GM19438 (cell line): ENCODE results near the gene DRICH1.
"Not testable (repeated sequence)": the region's sequence is repeated elsewhere in the genome, so short reads cannot be mapped to it uniquely, and the experiment has no call there.

Experiments
- ATAC-seq: cut with Tn5 transposase; IDR thresholded peaks from one replicate; pipeline ENCODE4 v1.9.1; 2021; ENCODE audit warnings: low read depth; ENCODE audit not compliant: unreplicated experiment

DRICH1 gene

GRCh38 chr22:23651676-23652075 lies 19.6 kb upstream of the DRICH1 start:
- no peak for ATAC-seq

GRCh38 chr22:23649071-23649501 lies 17.0 kb upstream of the DRICH1 start:
- ATAC-seq: no peak

DNA sequence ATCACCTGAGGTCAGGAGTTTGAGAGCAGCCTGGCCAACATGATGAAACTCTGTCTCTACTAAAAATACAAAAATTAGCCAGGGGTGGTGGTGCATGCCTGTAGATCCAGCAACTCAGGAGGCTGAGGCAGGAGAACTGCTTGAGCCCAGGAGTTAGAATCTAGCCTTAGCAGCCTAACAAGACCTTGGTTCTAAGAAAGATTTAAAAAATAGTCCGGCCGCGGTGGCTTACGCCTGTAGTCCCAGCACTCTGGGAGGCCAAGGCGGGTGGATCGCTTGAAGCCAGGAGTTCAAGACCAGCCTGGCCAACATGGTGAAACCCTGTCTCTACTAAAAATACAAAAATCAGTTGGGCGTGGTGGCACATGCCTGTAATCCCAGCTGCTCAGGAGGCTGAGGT lies 14.4 kb upstream of the DRICH1 start:
- ATAC-seq: not testable (repeated sequence)

DNA sequence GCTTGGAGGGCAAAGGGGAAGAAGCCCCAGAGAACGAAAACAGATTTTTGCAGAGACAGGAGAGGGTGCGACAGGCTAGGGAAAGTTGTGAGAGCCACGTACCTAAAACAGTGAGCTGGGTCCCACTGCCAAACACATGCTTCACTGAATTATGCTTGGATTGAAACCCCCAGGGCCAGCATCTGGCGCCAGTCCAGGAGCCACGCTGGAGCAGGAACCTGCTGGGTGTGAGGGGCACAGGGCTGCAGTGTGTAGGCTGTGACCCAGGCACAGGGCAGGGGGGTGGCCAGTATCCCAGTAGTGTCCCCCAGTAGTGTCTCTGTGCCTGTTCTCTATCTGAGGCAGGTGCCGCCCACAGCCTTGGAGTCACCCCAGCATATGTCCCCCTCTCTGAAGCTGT lies 8.1 kb upstream of the DRICH1 start:
- not testable (repeated sequence) for ATAC-seq

DNA sequence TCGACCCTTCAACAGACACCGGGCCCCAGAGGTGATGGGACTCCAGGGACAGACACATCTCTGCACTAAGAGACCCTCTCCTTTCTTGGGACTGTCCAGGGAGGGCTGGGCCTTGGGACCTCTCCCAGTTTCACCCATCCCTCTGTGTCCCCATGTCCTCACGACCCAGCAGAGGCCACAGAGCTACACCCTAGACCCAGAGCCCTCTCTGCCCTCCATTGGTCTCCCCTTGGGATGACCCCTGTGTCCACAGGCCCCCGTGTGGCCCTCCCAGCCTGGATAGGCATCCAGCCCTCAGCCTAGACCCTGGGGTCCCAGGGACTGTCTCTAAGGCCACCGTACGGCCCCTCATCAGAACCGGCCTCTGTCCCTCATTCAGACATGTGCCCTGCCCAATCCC lies 7.5 kb upstream of the DRICH1 start:
- ATAC-seq: no peak

- no peak for ATAC-seq
These were observed 6.5 kb upstream of the DRICH1 start for GRCh38 chr22:23638611-23639010.

GRCh38 chr22:23635291-23635690 lies 3.2 kb upstream of the DRICH1 start:
- ATAC-seq: not testable (repeated sequence)

DNA sequence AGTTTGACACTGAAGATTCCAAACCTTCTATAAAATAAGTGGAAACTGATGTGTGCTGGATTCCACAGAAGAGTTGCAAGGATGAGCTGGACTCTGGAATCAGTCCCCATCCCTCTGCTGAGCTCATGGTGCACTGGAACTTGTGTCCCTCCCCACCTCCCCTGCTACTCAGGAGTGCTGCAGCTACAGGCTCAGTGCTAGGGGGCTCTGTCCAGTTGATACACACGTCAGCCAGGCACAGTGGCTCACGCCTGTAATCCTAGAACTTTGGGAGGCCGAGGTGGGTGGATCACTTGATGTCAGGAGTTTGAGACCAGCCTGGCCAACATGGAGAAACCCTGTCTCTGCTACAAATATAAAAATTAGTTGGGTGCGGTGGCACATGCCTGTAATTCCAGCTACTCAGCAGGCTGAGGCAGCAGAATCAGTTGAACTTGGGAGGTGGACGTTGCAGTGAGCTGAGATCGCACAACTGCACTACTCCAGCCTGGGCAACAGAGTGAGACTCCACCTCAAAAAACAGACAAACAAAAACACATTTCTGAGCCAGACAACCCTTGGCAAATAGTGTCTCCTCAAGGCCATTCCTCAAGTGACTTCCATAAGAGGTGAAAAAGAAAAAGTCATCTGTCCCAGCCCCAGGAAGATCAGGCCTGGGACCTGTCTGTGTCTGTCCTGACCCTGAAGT lies 3.9 kb downstream of the DRICH1 start:
- ATAC-seq: not testable (repeated sequence)

DNA sequence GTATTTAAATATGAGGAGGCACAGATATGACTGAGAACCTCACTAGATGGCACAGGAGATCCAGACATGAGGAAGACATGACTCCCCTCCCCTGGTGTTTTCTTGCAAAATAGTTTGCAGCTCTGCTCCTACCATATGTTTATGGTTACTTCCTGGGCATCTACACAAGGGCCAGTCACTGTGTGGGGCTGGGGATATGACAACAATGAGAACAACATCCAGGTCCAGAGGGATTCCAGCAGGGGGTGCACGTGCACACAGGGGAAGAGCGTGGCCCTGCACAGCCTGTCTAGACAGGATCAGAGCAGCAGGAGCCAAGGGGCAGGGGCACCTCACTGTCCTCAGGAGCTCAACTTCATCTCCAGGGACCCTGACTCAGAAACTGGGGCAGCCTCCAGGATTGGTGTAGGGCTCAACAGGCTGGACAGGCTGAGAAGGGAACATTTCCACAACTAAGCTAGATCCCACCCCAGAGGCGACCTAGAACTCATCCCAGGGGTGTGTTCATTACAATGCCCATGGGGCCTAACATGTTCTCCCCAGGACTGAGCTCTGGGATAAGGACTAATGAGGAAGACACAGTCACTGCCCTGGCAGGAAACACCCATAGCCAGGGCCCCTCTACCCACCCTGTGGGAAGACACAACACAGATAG lies 4.6 kb downstream of the DRICH1 start:
- not testable (repeated sequence) for ATAC-seq

GRCh38 chr22:23626286-23626975 lies 5.7 kb downstream of the DRICH1 start:
- ATAC-seq: no peak

DNA sequence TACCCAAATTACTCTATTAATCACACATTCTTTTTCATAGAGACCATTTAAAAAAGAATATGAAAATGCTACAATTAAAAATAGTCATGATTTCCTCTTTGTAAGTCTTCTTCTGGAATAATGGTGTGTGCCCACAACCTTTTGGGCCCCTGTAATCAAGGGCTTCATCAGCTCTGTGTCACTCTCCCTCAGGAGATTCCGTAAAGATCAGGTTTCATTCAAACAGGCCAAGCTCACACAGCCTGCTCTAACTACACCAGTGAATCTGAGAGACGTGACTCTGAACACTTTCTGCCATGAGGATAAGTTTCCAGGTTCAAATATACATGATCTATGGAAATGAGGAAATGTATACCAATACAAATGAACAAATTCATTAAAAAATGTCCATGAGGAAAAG lies 9.5 kb downstream of the DRICH1 start:
- ATAC-seq: no peak

GRCh38 chr22:23621916-23622315 lies 10.2 kb downstream of the DRICH1 start:
- ATAC-seq: not testable (repeated sequence)

GRCh38 chr22:23621082-23621780 lies 10.9 kb downstream of the DRICH1 start:
- no peak for ATAC-seq

DNA sequence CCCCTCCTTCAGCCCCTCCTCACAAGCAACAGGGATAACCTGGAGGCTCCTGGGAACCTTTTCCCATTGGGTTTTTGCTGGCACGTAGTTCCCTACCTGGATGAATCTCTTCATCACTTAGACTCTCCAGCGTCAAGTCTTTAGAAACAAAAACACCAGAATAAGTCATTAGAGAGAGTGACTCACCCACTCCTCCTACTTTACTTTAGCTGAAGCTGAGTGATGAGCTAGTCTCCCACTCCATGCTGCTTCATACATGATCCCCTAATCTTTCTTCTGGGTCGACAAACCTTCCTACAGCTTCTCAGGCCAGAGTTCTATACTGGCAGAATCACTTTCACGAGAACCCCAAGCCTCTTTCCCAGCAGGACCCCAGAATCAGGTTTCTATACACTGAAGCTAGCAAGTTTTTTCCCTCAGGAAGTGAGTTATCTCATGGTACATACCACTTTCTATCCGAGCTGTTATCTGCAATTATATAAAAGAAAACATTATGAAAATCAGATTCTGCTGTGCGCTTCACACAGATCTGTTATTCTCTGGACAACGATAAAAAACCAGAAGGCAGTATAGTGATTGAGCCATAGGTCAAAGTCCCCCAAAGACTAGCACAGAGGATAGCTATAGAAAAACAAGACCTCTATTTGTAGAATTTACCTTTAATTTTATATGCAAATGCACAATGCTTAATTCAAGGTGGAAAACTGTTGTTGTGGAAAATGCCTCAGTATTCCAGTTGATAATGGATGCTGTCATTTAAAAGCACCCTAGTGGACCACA lies 18.7 kb downstream of the DRICH1 start:
- no peak for ATAC-seq

DNA sequence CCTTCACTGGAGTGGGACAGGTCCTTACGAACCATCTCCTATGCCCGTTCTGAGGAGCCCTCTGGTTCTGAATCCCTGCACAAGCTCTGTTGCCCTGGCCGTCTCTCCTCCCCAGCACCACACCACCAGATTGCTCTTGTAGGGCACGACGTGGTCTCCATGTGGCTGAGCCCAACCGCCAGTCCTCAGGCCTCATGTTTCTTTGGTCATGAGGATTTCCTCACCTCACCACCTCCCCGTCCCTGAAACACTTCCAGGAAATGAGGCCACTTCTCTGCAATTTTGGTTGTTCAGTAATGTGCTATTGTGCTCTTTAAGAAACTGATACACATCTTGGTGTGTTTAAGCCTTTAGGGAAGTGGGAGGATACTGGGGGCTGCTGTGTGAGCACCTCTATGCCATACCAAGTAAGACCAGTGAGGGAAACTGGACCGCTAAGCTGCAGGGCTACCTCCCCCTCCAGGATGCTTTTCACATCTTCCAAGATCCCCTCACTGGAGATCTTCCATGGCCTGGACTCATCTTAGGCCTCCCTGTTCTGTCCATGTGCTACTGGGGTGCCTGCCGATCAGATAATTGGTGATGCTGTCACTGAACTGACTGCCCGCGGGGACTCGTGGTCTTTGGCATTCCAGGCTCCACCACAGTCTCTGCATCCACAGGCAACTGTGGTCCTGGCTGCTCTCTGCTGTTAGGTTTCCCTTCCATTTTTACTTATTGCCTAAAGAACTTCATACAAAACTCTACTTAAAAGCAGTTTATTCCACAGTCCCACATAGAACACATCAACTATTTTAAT lies 21.9 kb downstream of the DRICH1 start:
- no peak for ATAC-seq

DNA sequence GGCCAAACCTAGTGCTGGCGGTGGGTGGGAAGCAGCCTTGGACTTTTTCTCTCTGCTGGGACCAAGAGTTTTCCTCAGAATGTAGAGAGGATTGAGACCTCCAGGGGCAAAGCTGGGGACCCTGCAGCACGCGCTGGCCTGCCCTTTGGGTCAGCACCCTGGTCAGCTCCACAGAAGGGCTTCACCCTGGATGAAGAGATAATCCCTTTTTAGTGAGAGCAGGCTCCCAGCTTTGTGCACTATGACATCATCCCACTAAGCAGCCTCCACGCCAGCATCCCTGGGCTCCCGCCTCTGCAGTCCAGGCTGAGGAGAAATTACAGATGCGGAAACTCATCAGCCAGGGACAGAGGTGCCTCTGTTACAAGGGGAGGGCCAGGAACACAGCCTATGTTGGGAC lies 23.5 kb downstream of the DRICH1 start:
- no peak for ATAC-seq

DNA sequence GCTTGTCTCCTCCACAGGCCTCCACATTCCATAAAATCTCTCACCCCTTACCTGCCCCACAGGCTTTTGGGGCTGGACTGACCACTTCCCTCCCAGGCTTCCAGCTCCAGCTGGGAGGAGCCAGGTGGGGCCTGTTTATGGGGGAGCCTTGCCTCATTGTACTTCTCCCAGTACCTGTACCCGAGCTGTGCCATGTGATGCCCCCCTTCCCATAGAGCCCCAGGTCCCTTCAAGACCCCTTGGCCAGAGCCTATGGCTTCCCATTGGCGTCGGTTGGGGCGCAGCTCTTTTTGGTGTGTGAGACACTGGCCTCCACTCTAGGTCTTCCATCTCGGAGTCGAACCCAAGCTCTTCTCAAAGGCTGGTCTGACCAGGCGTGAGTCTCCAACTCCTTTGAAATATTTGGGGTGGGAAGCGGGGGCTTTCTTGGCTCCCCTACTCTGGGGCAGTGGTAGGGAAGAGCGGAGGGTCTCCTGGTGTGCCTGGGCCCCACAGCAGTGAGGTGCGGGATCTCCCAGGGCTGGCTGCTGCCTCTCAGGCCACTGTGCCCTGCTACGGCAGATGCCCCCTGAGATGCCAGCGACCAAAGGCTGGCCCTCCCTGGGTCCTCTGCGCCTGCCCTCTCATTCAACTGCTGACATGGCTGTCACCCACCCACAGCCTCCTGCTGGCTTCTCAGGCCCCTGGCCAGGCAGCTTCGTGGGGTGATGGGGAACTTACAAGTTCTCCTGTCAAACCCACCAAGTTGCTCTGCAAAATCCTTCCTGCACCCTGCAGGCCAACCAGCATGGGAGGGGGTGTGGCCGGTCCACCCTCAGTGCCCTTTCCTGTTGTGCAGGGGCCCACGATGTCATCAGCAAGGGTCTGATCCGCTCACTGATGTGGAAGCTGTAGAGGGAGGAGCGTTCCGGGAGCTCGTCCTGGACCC lies 25.7 kb downstream of the DRICH1 start:
- ATAC-seq: no peak

DNA sequence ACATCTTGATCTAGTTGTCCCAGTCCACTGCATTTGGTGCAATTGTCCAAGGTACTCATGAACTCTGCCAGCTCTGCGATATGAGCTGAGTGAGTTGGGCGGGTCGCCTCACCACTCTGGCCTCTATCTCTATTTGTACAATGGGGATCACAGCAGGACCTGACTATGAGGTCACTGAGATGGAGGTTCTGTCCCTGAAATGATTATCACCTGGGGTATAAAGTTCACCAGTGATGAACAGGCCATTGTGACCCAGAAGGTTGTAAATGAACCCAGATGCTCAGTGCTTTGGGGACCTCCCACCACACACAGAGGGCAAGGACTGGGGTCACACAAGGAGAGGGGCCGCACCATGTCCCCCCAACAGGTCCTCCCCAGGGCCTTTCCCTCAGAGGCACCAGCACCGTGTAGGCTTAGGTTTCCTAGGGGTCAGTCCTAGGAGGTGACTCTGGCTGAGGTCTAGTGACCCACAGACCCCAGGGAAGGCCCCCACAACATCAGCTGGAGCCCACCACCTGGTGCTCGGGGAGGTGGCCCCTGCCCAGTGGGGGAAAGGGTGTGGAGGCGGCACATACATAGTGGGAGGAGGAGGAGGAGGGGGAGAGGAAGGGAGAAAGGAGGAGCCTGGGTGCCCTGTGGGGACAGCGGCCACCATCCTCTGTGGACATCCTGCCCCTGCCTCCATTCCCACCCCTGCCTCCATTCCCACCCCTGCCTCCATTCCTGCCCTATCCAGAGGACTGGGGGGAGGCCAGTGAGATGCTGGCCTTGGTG lies 27.0 kb downstream of the DRICH1 start:
- no peak for ATAC-seq
